ENCODE results near the gene PDLIM5.

GRCh38 chr4:94583914-94584641 is 132.3 kb downstream of the PDLIM5 start:
- TF ChIP-seq ZBTB7A (IDR thresholded peaks at IDR 0.05; ENCODE audit: low read depth) (no peak), TAF1 (IDR thresholded peaks at IDR 0.05; ENCODE audit: low read depth) (no peak), MAX (IDR thresholded peaks at IDR 0.05) (no peak), RAD21 (IDR thresholded peaks at IDR 0.05; ENCODE audit: low read depth) (no peak), REST (IDR thresholded peaks at IDR 0.05; ENCODE audit: low read depth) (no peak), EP300 (IDR thresholded peaks at IDR 0.05; ENCODE audit: borderline replicate concordance) (no peak), YY1 (IDR thresholded peaks at IDR 0.05; ENCODE audit: low read depth) (no peak), TCF12 (IDR thresholded peaks at IDR 0.05; ENCODE audit: low read depth) (no peak)
